DND-41 (cell line): ENCODE data around the gene PIP4K2A.
"Not testable (repeated sequence)": the region's sequence is repeated elsewhere in the genome, so short reads cannot be mapped to it uniquely, and the experiment has no call there.

ENCODE experiments used
- ATAC-seq: fragments of 200-7000 bp; cut with Tn5 transposase; 3 replicates; pipeline ENCODE4 v1.9.1; 2021; ENCODE audit warnings: low read depth; ENCODE audit not compliant: insufficient read depth
- DNase-seq: peaks from one replicate; pipeline ENCODE4 v3.0.0-alpha.2; 2020
- H2AFZ ChIP-seq: 2 replicates; pipeline ENCODE4 v1.6.0; 2012; ENCODE audit warnings: low read depth, low read length
- H3K27ac ChIP-seq: 2 replicates; pipeline ENCODE4 v1.5.1; 2012; ENCODE audit warnings: low read length, inconsistent platforms
- H3K27me3 ChIP-seq: fragments of 200-600 bp; sonication (generic); 2 replicates; pipeline ENCODE4 v1.6.0; 2012; ENCODE audit warnings: low read length, mild to moderate bottlenecking, inconsistent platforms; ENCODE audit not compliant: insufficient read depth, poor library complexity
- H3K36me3 ChIP-seq: 2 replicates; pipeline ENCODE4 v1.5.1; 2012; ENCODE audit warnings: low read length, inconsistent platforms; ENCODE audit not compliant: insufficient read depth
- H3K4me1 ChIP-seq: 2 replicates; pipeline ENCODE4 v1.5.1; 2012; ENCODE audit warnings: mild to moderate bottlenecking, low read length; ENCODE audit not compliant: insufficient read depth
- H3K4me2 ChIP-seq: 2 replicates; pipeline ENCODE4 v1.6.0; 2012; ENCODE audit warnings: mild to moderate bottlenecking, moderate library complexity, low read length, inconsistent platforms; ENCODE audit not compliant: insufficient read depth
- H3K4me3 ChIP-seq, 2 experiments: fragments of 200-600 bp in 1 of 2; shearing (Covaris generic) in 1 of 2; 2 replicates each; pipeline ENCODE4 v1.5.1; 2012 to 2016; ENCODE audit warnings: inconsistent platforms in 2 of 2, low read length in 2 of 2, mild to moderate bottlenecking in 2 of 2, low read depth in 1 of 2, moderate library complexity in 1 of 2
- H3K79me2 ChIP-seq: 2 replicates; pipeline ENCODE4 v1.6.0; 2012; ENCODE audit warnings: low read length, inconsistent platforms; ENCODE audit not compliant: insufficient read depth
- H3K9ac ChIP-seq: 2 replicates; pipeline ENCODE4 v1.6.0; 2012; ENCODE audit warnings: low read depth, mild to moderate bottlenecking, inconsistent platforms, low read length, moderate library complexity
- H3K9me3 ChIP-seq: 2 replicates; pipeline ENCODE4 v1.5.1; 2012; ENCODE audit warnings: low read length, moderate library complexity, mild to moderate bottlenecking, inconsistent platforms; ENCODE audit not compliant: insufficient read depth, severe bottlenecking
- H4K20me1 ChIP-seq: 2 replicates; pipeline ENCODE4 v1.6.0; 2012; ENCODE audit warnings: low read length; ENCODE audit not compliant: insufficient read depth
- CTCF ChIP-seq: IDR thresholded peaks from 2 replicates; pipeline ENCODE4 v1.5.1; 2012; ENCODE audit warnings: borderline replicate concordance, low read length, moderate library complexity, mild to moderate bottlenecking; ENCODE audit not compliant: poor library complexity, severe bottlenecking; ENCODE audit errors: extremely low read depth
- EZH2 ChIP-seq: IDR thresholded peaks from 3 replicates; pipeline ENCODE4 v1.6.1; 2012; ENCODE audit warnings: borderline replicate concordance, low read depth, mild to moderate bottlenecking, moderate library complexity, low read length, inconsistent platforms; ENCODE audit not compliant: severe bottlenecking

Gene PIP4K2A

GRCh38 chr10:22501863-22502262 is 212.5 kb downstream of the PIP4K2A start:
- DNase-seq (no peak), ATAC-seq (no peak)
- Histone ChIP-seq H3K4me3 (no peak overlapping the region), H3K9me3 (no peaks in the 10 kb centered on the region), H3K36me3 (no peaks in the 10 kb centered on the region), H4K20me1 (no peaks in the 10 kb centered on the region), H3K4me2 (no peak overlapping the region), H3K9ac (no peak overlapping the region), H3K4me1 (no peaks in the 10 kb centered on the region), H3K27ac (no peak overlapping the region), H2AFZ (no peak overlapping the region), H3K79me2 (no peaks in the 10 kb centered on the region), H3K27me3 (peaks cover 2% of the 10 kb centered on the region)
- TF ChIP-seq EZH2 (no peak), CTCF (no peak)

- no peaks in the 10 kb centered on the region for H4K20me1 ChIP-seq
- ATAC-seq (no peak), DNase-seq (no peak)
- no peak overlapping the region for H3K4me3 ChIP-seq
- no peaks in the 10 kb centered on the region for H3K36me3 ChIP-seq
- no peak overlapping the region for H2AFZ ChIP-seq
- H3K4me2 ChIP-seq: no peak overlapping the region
- H3K9me3 ChIP-seq: no peaks in the 10 kb centered on the region
- TF ChIP-seq CTCF (no peak), EZH2 (no peak)
- H3K27me3 ChIP-seq: peaks cover 4% of the 10 kb centered on the region
- H3K79me2 ChIP-seq: no peaks in the 10 kb centered on the region
- no peaks in the 10 kb centered on the region for H3K4me1 ChIP-seq
- H3K27ac ChIP-seq: no peak overlapping the region
- no peak overlapping the region for H3K9ac ChIP-seq
Measured at GRCh38 chr10:22501413-22501812, 213.0 kb downstream of the PIP4K2A start.

- H3K9me3 ChIP-seq: no peaks in the 10 kb centered on the region
- ATAC-seq (no peak), DNase-seq (no peak)
- no peaks in the 10 kb centered on the region for H3K79me2 ChIP-seq
- no peak overlapping the region for H3K4me2 ChIP-seq
- no peak overlapping the region for H3K27ac ChIP-seq
- H4K20me1 ChIP-seq: no peaks in the 10 kb centered on the region
- H3K9ac ChIP-seq: no peak overlapping the region
- H3K4me1 ChIP-seq: no peaks in the 10 kb centered on the region
- no peak overlapping the region for H2AFZ ChIP-seq
- no peaks in the 10 kb centered on the region for H3K36me3 ChIP-seq
- peaks cover 5% of the 10 kb centered on the region for H3K27me3 ChIP-seq
- TF ChIP-seq EZH2: no peak
- no peak for TF ChIP-seq CTCF
- no peak overlapping the region for H3K4me3 ChIP-seq
Measured at GRCh38 chr10:22500656-22501340, 213.6 kb downstream of the PIP4K2A start.

GRCh38 chr10:22499973-22500372 is 214.4 kb downstream of the PIP4K2A start:
- ATAC-seq, H3K27ac ChIP-seq, H4K20me1 ChIP-seq, H2AFZ ChIP-seq, H3K9ac ChIP-seq, H3K9me3 ChIP-seq, H3K79me2 ChIP-seq, DNase-seq, H3K4me3 ChIP-seq, H3K4me2 ChIP-seq, H3K27me3 ChIP-seq, H3K36me3 ChIP-seq, H3K4me1 ChIP-seq: not testable (repeated sequence)
